ENCODE data around the gene C19orf53. TPM values are rescaled to one million over a fixed set of nuclear protein-coding genes. Genes with fewer than 3 reads are reported as not detected.

Gene C19orf53
- total and polyA plus RNA-seq, 9 of the 15 experiments (the other 6 are each of a cell fraction or from before 2014, with no cell fraction given), result 98.5 to 441 (median 164) TPM

DNA sequence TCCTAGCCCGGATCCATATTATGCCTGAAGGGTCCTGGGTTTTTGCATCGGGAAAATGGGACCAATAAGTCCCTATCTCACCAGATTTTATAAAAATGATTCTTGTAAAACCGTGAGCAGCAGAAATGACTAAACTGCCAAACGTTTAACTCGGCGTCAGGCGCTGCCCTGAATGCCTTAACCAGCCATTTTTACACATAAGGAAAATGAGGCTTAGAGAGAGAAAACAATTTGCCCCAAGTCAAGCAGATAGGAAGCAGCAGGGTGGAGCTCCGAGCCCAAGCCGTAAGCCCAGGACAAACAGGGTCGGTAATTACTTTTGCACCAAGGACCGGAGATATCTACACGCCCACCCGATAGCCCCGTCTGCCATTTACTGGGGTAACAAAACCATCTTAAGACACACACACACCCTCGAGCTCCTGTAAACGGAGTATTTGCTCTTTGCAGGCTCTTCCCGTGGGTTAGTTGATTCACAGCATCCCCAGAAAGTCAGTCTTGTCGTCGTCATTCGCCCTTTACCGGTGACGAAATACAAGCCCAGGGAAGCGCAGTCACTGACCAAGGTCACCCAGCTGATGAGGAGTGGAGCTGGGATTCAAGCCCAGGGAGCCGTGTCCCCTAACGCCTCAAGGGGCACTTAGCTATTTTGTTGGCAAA lies 26.0 kb upstream of the C19orf53 start (continued):
- no peak for TF ChIP-seq FOXJ3 (CRISPR knock-in tag; IDR thresholded peaks at IDR 0.05)
- TF ChIP-seq PHF21A (IDR thresholded peaks at IDR 0.05; ENCODE audit: borderline replicate concordance, low read depth), result no peak
- peak; percentile 27; the same call in 1 of the 2 replicates for TF ChIP-seq ZC3H4 (CRISPR knock-in tag; IDR thresholded peaks at IDR 0.05; ENCODE audit: borderline replicate concordance)
- TF ChIP-seq, protein P1, sequence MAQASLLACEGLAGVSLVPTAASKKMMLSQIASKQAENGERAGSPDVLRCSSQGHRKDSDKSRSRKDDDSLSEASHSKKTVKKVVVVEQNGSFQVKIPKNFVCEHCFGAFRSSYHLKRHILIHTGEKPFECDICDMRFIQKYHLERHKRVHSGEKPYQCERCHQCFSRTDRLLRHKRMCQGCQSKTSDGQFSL (CRISPR knock-in tag; IDR thresholded peaks at IDR 0.05), result no peak
- TF ChIP-seq, protein P1 (tag; IDR thresholded peaks at IDR 0.05), result no peak
- TF ChIP-seq, protein P2, sequence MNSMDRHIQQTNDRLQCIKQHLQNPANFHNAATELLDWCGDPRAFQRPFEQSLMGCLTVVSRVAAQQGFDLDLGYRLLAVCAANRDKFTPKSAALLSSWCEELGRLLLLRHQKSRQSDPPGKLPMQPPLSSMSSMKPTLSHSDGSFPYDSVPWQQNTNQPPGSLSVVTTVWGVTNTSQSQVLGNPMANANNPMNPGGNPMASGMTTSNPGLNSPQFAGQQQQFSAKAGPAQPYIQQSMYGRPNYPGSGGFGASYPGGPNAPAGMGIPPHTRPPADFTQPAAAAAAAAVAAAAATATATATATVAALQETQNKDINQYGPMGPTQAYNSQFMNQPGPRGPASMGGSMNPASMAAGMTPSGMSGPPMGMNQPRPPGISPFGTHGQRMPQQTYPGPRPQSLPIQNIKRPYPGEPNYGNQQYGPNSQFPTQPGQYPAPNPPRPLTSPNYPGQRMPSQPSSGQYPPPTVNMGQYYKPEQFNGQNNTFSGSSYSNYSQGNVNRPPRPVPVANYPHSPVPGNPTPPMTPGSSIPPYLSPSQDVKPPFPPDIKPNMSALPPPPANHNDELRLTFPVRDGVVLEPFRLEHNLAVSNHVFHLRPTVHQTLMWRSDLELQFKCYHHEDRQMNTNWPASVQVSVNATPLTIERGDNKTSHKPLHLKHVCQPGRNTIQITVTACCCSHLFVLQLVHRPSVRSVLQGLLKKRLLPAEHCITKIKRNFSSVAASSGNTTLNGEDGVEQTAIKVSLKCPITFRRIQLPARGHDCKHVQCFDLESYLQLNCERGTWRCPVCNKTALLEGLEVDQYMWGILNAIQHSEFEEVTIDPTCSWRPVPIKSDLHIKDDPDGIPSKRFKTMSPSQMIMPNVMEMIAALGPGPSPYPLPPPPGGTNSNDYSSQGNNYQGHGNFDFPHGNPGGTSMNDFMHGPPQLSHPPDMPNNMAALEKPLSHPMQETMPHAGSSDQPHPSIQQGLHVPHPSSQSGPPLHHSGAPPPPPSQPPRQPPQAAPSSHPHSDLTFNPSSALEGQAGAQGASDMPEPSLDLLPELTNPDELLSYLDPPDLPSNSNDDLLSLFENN (IDR thresholded peaks at IDR 0.05; ENCODE audit: low read depth in 2 of 2, low read length in 2 of 2), result no peak
- TF ChIP-seq, protein P3, sequence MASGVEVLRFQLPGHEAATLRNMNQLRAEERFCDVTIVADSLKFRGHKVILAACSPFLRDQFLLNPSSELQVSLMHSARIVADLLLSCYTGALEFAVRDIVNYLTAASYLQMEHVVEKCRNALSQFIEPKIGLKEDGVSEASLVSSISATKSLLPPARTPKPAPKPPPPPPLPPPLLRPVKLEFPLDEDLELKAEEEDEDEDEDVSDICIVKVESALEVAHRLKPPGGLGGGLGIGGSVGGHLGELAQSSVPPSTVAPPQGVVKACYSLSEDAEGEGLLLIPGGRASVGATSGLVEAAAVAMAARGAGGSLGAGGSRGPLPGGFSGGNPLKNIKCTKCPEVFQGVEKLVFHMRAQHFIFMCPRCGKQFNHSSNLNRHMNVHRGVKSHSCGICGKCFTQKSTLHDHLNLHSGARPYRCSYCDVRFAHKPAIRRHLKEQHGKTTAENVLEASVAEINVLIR (CRISPR knock-in tag; IDR thresholded peaks at IDR 0.05), result no peak
- TF ChIP-seq MAFK (IDR thresholded peaks at IDR 0.05; ENCODE audit: low read length), result no peak
- no peak for TF ChIP-seq HIVEP1 (CRISPR knock-in tag; IDR thresholded peaks at IDR 0.05)
- TF ChIP-seq TAF7 (tag; IDR thresholded peaks at IDR 0.05), result no peak
- TF ChIP-seq MTA1 (IDR thresholded peaks at IDR 0.05; ENCODE audit: borderline replicate concordance), result no peak
- no peak for TF ChIP-seq LEF1 (IDR thresholded peaks at IDR 0.05)
- no peak for TF ChIP-seq ASH1L (IDR thresholded peaks at IDR 0.05; ENCODE audit: borderline replicate concordance, low read depth, partially characterized antibody)
- TF ChIP-seq CHCHD3 (CRISPR knock-in tag; IDR thresholded peaks at IDR 0.05), result no peak
- TF ChIP-seq U2AF2 (optimal IDR thresholded peaks at IDR 0.05; ENCODE audit: low read depth, low read length), result no peak
- peak; percentile 1 for TF ChIP-seq KDM5B (IDR thresholded peaks at IDR 0.05; ENCODE audit: insufficient replicate concordance, low read depth, low read length)
- TF ChIP-seq ZNF431 (CRISPR knock-in tag; IDR thresholded peaks at IDR 0.05), result 0 out of 2 replicates have a peak, but pooled peaks have one; percentile 29
- TF ChIP-seq BCOR (IDR thresholded peaks at IDR 0.05), result peak; percentile 26; the same call in 1 of the 2 replicates
- TF ChIP-seq TCF7L2 (IDR thresholded peaks at IDR 0.05; ENCODE audit: low read depth, low read length), result no peak
- TF ChIP-seq ESRRB (CRISPR knock-in tag; IDR thresholded peaks at IDR 0.05; ENCODE audit: borderline replicate concordance), result no peak
- TF ChIP-seq CBX2 (IDR thresholded peaks at IDR 0.05; ENCODE audit: insufficient read depth, low read length, poor library complexity, severe bottlenecking), result no peak
- no peak for TF ChIP-seq HEY1 (CRISPR knock-in tag; IDR thresholded peaks at IDR 0.05; ENCODE audit: borderline replicate concordance)
- peak; percentile 27 for TF ChIP-seq RBBP5 (IDR thresholded peaks at IDR 0.05; ENCODE audit: borderline replicate concordance, insufficient read depth, low read length, poor library complexity, severe bottlenecking)
- TF ChIP-seq ZBTB8A (IDR thresholded peaks at IDR 0.05; ENCODE audit: partially characterized antibody), result no peak

Data from K562 (cell line).